ENCODE results near the gene CFL1. TPM values are rescaled to one million over a fixed set of nuclear protein-coding genes. Genes with fewer than 3 reads are reported as not detected.

Gene CFL1
- total RNA-seq, 1 experiment from 2014 or later = 1,083 TPM

DNA sequence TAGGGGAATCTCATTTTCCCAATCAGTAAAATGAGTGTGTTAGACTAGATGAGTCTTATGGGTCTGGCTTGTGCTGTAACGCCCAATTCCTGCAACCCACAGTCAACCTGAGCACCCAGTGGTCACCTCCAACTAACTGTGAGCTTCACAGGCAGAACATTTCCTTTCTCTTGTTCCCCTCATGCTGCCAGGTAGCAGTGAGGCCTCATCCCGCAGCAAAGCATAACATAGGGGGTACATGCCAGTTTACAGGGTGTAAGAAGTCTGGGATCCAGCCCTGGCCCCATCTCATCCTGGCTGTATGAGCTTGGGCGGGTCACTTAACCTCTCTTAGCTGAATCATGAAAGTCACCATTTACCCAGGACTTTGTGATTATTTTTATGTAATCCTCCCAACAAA, 10.9 kb upstream of the CFL1 start:
- H3K36me3 ChIP-seq (replicated peaks; ENCODE audit: control insufficient read depth, insufficient read depth, low read length) = peaks cover 14% of the 10 kb centered on the region
- DNase-seq = no peak

DNA sequence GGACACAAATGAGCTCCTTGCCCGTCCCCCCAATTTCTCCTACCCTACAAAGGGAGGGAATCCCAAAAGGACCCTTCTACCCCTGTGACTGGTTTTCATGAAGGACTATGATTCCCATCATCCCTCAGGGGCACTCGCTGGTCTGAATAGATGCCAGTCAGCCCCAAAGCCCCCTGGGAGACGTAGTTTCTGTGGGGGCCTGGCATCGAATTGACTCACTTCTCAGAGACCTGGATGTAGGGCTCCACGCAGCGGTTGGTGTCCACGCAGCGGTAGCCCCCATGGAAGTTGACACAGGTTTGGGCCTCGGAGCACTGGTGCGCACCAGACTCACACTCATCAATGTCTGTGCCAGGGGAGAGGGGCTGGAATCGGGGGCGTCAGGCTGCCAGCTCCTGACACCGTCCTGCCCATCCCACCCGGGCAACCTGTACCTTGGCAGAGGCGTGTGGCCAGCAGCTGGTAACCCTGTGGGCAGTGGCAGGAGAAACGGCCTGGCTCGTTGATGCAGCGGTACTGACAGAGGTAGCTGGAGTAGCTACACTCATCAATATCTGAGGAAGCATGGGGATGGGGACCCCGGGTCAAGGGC, 10.2 kb upstream of the CFL1 start:
- H3K36me3 ChIP-seq (replicated peaks; ENCODE audit: control insufficient read depth, insufficient read depth, low read length) = peaks cover 19% of the 10 kb centered on the region
- DNase-seq = peak; percentile 94
- peak overlapping the region; percentile 61 for H3K4me3 ChIP-seq (ENCODE audit: insufficient read depth, low read depth, low read length)
- peaks cover 8% of the 10 kb centered on the region; the same call in 1 of the 2 replicates for H3K27me3 ChIP-seq (ENCODE audit: control insufficient read depth, insufficient read depth, low read length)

More for the DNA sequence above, 10.9 kb upstream of the CFL1 start:
- Histone ChIP-seq H3K4me3 (ENCODE audit: insufficient read depth, low read depth, low read length) (no peak overlapping the region), H3K27me3 (ENCODE audit: control insufficient read depth, insufficient read depth, low read length) (peaks cover 10% of the 10 kb centered on the region; the same call in 1 of the 2 replicates)

DNA sequence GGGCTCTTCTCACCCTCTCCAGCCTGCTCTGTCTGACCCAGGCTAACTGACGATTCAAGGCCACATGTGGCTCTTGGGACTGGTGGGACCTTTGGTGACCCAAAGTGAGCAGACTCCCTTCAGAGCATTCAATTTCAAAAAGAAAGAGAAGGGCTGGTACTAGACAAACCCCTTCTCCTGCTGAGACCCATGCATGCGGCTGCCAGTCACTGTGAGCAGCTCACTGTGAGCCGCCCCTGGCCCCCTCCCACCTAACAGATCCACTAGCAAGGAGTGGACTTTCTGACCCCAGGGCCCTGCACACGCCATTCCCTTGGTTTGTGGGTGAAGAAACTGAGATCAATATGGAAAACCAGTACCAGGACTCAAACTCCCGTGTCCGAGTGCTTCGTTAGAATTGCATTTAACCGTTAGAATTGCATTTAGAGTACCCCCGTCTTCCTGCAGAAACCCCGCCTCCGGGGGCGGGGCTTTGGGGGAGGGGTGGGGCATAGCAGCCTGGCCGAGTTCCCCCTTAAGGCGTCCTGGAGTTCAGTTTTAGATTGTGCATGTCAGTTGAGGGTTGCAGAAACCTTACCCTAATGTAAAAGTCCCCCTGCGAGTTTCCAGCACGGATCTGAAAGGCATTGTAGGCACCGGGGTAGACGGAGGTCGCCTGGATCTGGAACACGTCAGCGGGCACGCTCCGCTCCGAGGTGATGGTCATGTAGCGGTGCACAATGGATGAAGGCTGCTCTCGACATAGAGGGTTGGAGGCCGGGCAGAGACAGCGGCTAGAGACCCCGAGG, 9.5 kb upstream of the CFL1 start:
- peak overlapping the region; percentile 61 for H3K4me3 ChIP-seq (ENCODE audit: insufficient read depth, low read depth, low read length)
- peaks cover 24% of the 10 kb centered on the region for H3K36me3 ChIP-seq (replicated peaks; ENCODE audit: control insufficient read depth, insufficient read depth, low read length)
- peak; percentile 92 for DNase-seq
- H3K27me3 ChIP-seq (ENCODE audit: control insufficient read depth, insufficient read depth, low read length) = peaks cover 3% of the 10 kb centered on the region; the same call in 1 of the 2 replicates

DNA sequence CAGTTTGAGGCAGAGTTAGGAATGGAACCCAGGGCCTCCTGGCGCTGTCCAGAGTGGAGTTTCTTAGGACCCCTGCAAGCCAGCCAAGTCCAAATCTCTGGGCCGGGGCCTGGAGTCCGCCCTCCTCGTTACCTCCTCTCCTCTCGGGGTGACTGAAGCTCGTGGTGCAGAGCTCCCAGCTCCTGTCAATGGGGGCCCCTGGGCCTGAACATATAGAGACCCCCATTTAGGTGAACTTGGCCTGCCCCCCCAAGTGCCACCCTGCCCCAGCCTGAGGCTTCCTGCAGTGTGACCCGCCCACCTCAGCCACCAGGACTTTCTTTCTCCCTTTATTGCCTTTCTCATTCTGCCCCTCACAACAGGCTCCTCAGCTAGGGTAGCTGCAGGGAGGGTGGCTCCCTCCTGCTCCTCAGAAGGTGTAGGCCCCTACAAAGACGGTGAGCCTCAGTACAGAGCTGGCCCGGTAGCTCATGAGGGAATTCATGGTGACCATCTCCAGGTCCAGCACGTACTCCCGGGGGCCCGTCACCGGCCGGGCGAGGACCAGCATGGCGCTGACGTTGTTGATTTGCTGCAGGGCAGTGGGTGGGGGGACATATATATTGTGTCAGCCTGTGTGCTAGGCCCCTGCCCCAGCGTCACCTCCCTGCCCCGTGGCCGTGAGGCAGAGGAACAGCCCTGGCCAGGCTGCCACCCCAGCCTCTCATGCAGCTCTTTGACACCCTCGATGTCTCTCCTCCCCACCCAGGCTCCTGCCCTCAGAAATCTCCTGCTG, 8.7 kb upstream of the CFL1 start:
- peaks cover 28% of the 10 kb centered on the region for H3K36me3 ChIP-seq (replicated peaks; ENCODE audit: control insufficient read depth, insufficient read depth, low read length)
- H3K27me3 ChIP-seq (ENCODE audit: control insufficient read depth, insufficient read depth, low read length) = no peaks in the 10 kb centered on the region; the same call in 1 of the 2 replicates
- DNase-seq = no peak
- H3K4me3 ChIP-seq (ENCODE audit: insufficient read depth, low read depth, low read length) = no peak overlapping the region

DNA sequence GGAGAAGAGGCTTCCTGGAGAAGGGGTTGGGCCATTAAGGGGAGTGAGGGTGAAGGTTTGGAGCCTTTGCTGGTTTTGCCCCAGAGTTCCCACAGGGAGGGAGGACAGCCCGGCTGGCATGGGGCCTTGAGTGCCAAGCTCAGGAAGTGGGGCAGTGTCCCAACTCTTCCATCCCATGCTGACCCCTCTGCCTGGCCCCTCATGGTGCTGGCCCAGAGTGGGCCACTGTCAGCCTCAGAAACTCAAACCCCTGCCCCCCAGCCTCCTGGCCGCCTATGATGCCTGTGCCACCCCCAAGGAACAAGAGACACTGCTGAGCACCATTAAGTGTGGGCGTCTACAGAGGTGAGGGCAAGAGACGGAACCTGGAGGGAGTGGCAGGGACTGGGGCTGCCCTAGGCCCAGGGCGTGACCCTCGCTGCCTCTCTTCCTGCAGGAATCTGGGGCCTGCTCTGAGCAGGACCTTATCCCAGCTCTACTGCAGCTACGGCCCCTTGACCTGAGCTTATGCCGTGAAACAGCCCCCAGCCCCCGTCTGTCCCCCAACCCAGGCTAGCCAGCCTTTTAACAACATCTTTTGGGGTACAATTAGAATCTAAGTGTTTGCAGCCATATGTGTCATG, 7.7 kb upstream of the CFL1 start:
- Histone ChIP-seq H3K4me3 (ENCODE audit: insufficient read depth, low read depth, low read length) (no peak overlapping the region), H3K27me3 (ENCODE audit: control insufficient read depth, insufficient read depth, low read length) (no peaks in the 10 kb centered on the region; the same call in 1 of the 2 replicates), H3K36me3 (replicated peaks; ENCODE audit: control insufficient read depth, insufficient read depth, low read length) (peaks cover 28% of the 10 kb centered on the region)
- DNase-seq = no peak

DNA sequence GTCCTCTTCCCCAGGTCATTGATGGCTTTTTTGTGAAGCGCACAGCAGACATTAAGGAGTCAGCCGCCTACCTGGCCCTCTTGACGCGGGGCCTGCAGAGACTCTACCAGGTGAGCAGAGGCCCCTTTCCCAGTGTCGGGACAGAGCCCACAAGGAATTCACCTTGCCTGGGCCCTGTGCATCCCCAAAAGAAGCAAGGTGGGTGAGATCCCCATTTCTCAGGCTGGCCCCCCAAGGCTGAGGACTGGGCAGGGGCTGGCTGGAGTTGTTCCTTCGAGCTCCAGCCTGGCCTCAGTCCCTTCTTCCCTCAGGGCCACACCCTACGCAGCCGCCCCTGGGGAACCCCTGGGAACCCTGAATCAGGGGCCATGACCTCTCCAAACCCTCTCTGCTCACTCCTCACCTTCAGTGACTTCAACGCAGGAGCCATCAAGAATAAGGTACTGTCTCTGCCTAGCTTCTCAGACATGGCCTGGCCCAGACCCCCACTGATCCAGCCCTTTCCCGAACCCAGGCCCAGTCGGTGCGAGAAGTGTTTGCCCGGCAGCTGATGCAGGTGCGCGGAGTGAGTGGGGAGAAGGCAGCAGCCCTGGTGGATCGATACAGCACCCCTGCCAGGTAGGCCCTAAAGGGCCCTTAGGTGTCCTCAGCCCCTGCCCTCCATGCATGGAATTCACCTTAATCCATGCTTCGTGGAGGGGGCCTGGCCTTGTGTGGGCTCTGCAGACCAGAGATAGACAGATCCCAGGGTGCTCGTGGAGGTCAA, 6.9 kb upstream of the CFL1 start:
- H3K36me3 ChIP-seq (replicated peaks; ENCODE audit: control insufficient read depth, insufficient read depth, low read length) = peaks cover 28% of the 10 kb centered on the region

DNA sequence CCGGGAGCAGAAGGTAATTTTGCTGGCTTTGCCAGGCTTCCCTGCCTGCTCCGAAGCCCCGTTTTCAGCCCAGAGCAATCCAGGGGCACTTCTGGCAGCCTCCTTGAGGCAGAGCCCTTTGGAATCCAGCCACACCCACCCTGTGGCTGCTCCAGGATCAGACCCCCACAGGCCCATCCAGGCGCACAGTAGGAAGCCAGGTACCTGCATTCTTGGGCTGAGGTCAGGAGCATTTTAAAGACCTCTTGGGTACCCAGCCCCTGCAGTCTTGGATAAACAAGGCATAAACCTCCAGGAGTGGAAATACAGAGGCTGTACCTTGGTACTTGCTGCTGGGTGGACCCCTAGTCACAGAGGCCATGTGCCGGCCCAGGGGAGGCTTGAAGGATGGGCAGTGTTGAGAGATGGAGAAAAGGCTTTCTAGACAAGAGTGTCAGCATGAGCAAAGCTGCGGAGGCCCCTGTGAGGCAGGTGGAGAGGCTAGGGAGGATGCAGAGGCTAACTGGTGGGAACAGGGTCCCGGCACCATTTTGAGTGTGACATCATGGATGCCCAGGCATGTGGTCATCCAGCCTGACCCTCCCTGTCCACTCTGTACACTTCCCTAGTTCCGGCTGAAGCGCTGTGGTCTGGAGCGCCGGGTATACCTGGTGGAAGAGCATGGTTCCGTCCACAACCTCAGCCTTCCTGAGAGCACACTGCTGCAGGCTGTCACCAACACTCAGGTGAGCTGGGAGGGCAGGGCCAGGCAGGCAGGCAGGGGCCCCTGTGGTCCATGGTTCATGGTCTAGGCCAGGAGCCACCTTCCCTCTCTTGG, 6.1 kb upstream of the CFL1 start:
- Histone ChIP-seq H3K4me3 (ENCODE audit: insufficient read depth, low read depth, low read length) (no peak overlapping the region), H3K27me3 (ENCODE audit: control insufficient read depth, insufficient read depth, low read length) (no peaks in the 10 kb centered on the region), H3K36me3 (replicated peaks; ENCODE audit: control insufficient read depth, insufficient read depth, low read length) (peaks cover 28% of the 10 kb centered on the region)
- DNase-seq = no peak

More for the DNA sequence above, 6.9 kb upstream of the CFL1 start:
- Histone ChIP-seq H3K27me3 (ENCODE audit: control insufficient read depth, insufficient read depth, low read length) (no peaks in the 10 kb centered on the region), H3K4me3 (ENCODE audit: insufficient read depth, low read depth, low read length) (no peak overlapping the region)
- no peak for DNase-seq

DNA sequence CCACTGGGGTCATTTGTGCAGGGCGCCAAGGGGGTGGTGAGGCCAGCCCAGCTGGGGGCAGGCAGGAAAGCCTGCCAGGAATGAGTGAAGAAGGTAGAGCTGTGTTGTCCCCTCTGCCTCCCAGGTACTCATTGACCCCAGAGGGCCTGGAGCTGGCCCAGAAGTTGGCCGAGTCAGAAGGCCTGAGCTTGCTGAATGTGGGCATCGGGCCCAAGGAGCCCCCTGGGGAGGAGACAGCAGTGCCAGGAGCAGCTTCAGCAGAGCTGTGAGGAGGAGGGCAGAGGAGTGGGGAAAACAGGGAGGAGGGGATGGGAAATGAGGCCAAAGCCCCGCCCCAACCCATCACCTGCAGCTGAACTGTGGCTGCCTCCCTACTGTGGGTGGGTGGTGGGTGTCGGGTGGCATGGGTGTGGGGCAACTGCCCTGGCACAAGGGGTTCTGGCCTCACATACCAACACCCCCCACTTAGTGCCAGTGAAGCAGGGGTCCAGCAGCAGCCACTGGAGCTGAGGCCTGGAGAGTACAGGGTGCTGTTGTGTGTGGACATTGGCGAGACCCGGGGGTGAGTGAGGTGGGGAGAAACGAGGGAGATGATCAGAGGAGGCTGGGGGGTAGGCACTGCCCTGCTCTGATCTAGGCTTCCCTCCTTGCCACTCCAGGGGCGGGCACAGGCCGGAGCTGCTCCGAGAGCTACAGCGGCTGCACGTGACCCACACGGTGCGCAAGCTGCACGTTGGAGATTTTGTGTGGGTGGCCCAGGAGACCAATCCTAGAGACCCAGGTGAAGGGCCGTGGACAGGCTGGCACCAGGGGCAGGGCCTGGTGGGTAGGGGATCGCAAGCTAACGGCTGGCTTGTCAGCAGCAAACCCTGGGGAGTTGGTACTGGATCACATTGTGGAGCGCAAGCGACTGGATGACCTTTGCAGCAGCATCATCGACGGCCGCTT, 5.2 kb upstream of the CFL1 start:
- Histone ChIP-seq H3K36me3 (replicated peaks; ENCODE audit: control insufficient read depth, insufficient read depth, low read length) (peaks cover 28% of the 10 kb centered on the region), H3K27me3 (ENCODE audit: control insufficient read depth, insufficient read depth, low read length) (no peaks in the 10 kb centered on the region), H3K4me3 (ENCODE audit: insufficient read depth, low read depth, low read length) (no peak overlapping the region)
- no peak for DNase-seq

DNA sequence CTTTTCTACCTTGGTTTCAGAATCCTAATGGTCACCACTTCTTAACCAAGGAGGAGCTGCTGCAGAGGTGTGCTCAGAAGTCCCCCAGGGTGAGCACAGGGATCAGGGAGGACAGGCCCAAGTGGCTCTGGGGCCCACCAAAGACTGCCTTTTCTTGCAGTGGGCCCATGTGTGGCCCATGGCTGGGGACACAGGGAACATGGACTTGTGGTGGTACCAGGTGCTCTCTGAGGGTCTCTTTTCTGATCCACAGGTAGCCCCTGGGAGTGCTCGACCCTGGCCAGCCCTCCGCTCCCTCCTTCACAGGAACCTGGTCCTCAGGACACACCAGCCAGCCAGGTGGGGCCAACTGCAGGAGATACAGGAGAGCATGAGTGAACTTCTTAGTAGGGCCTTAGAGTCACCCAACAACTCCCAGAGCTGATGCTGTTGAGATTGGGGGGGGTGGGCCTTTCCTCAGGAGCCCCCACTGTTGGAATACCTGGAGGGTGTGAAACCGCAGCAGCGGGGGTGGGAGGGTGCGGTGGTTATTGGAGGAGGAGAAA, 4.3 kb upstream of the CFL1 start:
- no peak for DNase-seq
- H3K4me3 ChIP-seq (ENCODE audit: insufficient read depth, low read depth, low read length) = no peak overlapping the region
- H3K36me3 ChIP-seq (replicated peaks; ENCODE audit: control insufficient read depth, insufficient read depth, low read length) = peaks cover 28% of the 10 kb centered on the region
- no peaks in the 10 kb centered on the region for H3K27me3 ChIP-seq (ENCODE audit: control insufficient read depth, insufficient read depth, low read length)

DNA sequence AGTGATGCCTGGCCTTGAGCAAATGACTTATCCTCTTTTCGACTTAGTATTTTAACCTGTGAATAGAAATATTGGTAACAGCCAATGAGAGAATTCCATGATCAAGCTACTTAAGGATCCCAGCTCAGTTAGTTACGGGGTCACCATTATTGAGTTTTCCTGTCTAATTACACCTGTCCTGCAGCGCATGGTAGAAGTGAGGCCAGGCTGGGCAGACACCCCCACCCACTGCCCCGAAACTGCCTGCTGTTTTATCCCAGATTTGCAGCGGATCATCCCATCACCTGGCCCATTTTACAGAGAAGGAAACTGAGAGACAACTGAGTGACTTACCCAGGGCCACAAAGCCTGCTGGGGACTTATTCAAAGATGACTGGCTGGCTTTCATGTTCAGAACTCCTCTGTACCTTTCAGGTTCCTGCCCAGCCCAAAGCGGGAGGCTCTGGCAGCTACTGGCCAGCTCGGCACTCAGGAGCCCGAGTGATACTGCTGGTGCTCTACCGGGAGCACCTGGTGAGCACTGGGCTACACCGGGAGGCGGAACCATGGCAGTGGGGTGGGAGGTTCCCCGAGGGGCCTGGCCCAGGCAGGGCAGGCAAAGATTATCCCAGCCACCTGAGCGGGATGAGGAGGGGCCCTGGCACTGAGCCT, 3.7 kb upstream of the CFL1 start:
- Histone ChIP-seq H3K4me3 (ENCODE audit: insufficient read depth, low read depth, low read length) (peak overlapping the region; percentile 93), H3K36me3 (replicated peaks; ENCODE audit: control insufficient read depth, insufficient read depth, low read length) (peaks cover 29% of the 10 kb centered on the region), H3K27me3 (ENCODE audit: control insufficient read depth, insufficient read depth, low read length) (no peaks in the 10 kb centered on the region)
- no peak for DNase-seq

DNA sequence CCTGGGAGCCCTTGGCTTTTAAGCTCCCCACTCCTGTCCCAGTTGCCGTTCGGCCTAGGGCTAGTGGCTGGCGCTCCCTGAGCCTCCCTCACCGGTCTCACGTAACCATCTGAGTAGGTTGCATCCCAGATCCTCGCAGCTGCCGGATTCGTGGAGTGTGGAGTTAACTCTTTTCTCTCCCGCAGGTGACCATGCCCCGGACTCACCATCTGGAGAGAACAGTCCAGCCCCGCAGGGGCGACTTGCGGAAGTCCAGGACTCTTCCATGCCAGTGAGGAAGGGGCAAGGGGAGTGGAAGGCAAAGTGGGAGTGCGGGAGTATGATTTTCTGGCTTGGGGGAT, 3.2 kb upstream of the CFL1 start:
- no peak for DNase-seq
- Histone ChIP-seq H3K27me3 (ENCODE audit: control insufficient read depth, insufficient read depth, low read length) (no peaks in the 10 kb centered on the region), H3K4me3 (ENCODE audit: insufficient read depth, low read depth, low read length) (peak overlapping the region; percentile 93), H3K36me3 (replicated peaks; ENCODE audit: control insufficient read depth, insufficient read depth, low read length) (peaks cover 34% of the 10 kb centered on the region)
